ENCODE results near the gene MGP. TPM values are rescaled to one million over a fixed set of nuclear protein-coding genes. Genes with fewer than 3 reads are reported as not detected.
A peak's percentile ranks its signal among the peaks of the same experiment; 100 is the strongest.

Gene MGP
- total and polyA plus RNA-seq, 2 donors (not counting 1 experiment from before 2014, with no cell fraction given), result 0.39 to 0.81 TPM

- no peak for TF ChIP-seq EZH2 (IDR thresholded peaks at IDR 0.05; ENCODE audit: borderline replicate concordance, insufficient read depth, low read depth, low read length, poor library complexity, severe bottlenecking)
- TF ChIP-seq CTCF (IDR thresholded peaks at IDR 0.05), result peak; percentile 77
- DNase-seq (peak; percentile 72), ATAC-seq (ENCODE audit: low read depth) (peak; percentile 81)
- ChIA-PET CTCF (interaction anchor here (0.6 to 7.2 kb wide), 22 partner anchors 10 to 607 kb away, joined by 3 to 192 read pairs (median 4); partner anchors contain the start of genes ERP27, RERG and WBP11), POLR2A (no interaction called here)
- no peaks in the 10 kb centered on the region for H3K79me2 ChIP-seq (ENCODE audit: control insufficient read depth, insufficient read depth, low read length)
- Mint-ChIP-seq H3K27me3 (no peaks in the 10 kb centered on the region), H3K27ac (no peak overlapping the region), H3K9me3 (ENCODE audit: insufficient read depth) (no peaks in the 10 kb centered on the region), H3K4me1 (peaks cover 9% of the 10 kb centered on the region), H3K4me3 (no peak overlapping the region)
- peak overlapping the region; percentile 45 for H3K4me2 ChIP-seq (replicated peaks; ENCODE audit: low read depth, low read length, poor library complexity, severe bottlenecking)
- peak overlapping the region; percentile 72 for H2AFZ ChIP-seq (ENCODE audit: insufficient read depth, low read depth, low read length, poor library complexity, severe bottlenecking)
- no peaks in the 10 kb centered on the region for H3K27me3 ChIP-seq (replicated peaks in 1 of 4; ENCODE audit: control extremely low read depth in 1 of 4, control insufficient read depth in 3 of 4, insufficient read depth in 4 of 4, low read length in 3 of 4)
- H4K20me1 ChIP-seq (ENCODE audit: control insufficient read depth, insufficient read depth, low read length, poor library complexity, severe bottlenecking), result no peaks in the 10 kb centered on the region
- H3K4me1 ChIP-seq (ENCODE audit: control insufficient read depth in 2 of 2, insufficient read depth in 2 of 2, low read length in 2 of 2), result peaks cover 0 to 4% of the 10 kb centered on the region in 2 donors
- intact Hi-C loops (cut with micrococcal nuclease), result loop anchor here (1.0 to 5.0 kb wide), 7 partner anchors 37 to 607 kb away; partner anchors contain the start of gene RERG
- no peak overlapping the region for H3K27ac ChIP-seq (ENCODE audit: low read length in 2 of 2)
- 38% methylated on average over 1 of the region's 3 CpGs for WGBS (ENCODE audit: insufficient coverage)
- H3K4me3 ChIP-seq (ENCODE audit: control extremely low read depth in 1 of 5, extremely low read depth in 1 of 5, insufficient read depth in 1 of 5, low read depth in 2 of 5, low read length in 4 of 5), result no peak overlapping the region
- H3K9me3 ChIP-seq (ENCODE audit: control extremely low read depth in 1 of 3, control insufficient read depth in 2 of 3, insufficient read depth in 1 of 3, low read length in 2 of 3), result no peaks in the 10 kb centered on the region
- H3K9ac ChIP-seq (ENCODE audit: low read length), result no peak overlapping the region
- H3K36me3 ChIP-seq (replicated peaks in 1 of 2; ENCODE audit: control extremely low read depth in 1 of 2, control insufficient read depth in 1 of 2, extremely low read depth in 1 of 2, insufficient read depth in 2 of 2, low read length in 1 of 2), result no peaks in the 10 kb centered on the region
Observed at GRCh38 chr12:14845350-14845750, 40.3 kb downstream of the MGP start.

DNA sequence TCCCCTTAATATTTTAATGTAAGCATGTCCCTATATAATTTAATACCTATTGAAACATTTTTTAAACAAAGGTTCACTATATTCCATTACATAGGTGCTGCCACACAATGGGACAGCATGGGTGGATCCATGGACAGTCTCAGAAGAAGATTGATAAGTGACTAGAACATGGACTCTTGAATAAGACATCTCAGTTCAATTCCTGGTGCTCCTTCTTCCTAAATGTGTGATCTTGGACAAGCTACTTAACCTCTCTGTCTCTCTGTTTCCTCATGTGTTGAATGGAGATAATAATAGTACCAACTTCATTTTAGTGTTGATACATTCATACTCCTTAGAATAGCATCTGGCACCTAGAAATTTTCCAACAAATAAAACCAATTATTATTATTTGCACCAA is 41.3 kb downstream of the MGP start:
- TF ChIP-seq CTCF (IDR thresholded peaks at IDR 0.05), result no peak
- no peak for TF ChIP-seq EZH2 (IDR thresholded peaks at IDR 0.05; ENCODE audit: borderline replicate concordance, insufficient read depth, low read depth, low read length, poor library complexity, severe bottlenecking)
- POLR2A ChIA-PET, result no interaction called here

More for the DNA sequence above, 41.3 kb downstream of the MGP start:
- Histone ChIP-seq H3K27ac (ENCODE audit: low read length in 2 of 2) (no peak overlapping the region), H3K4me2 (replicated peaks; ENCODE audit: low read depth, low read length, poor library complexity, severe bottlenecking) (no peak overlapping the region), H3K36me3 (replicated peaks in 1 of 2; ENCODE audit: control extremely low read depth in 1 of 2, control insufficient read depth in 1 of 2, extremely low read depth in 1 of 2, insufficient read depth in 2 of 2, low read length in 1 of 2) (no peaks in the 10 kb centered on the region), H3K27me3 (replicated peaks in 1 of 4; ENCODE audit: control extremely low read depth in 1 of 4, control insufficient read depth in 3 of 4, insufficient read depth in 4 of 4, low read length in 3 of 4) (no peaks in the 10 kb centered on the region), H4K20me1 (ENCODE audit: control insufficient read depth, insufficient read depth, low read length, poor library complexity, severe bottlenecking) (no peaks in the 10 kb centered on the region), H3K9me3 (ENCODE audit: control extremely low read depth in 1 of 3, control insufficient read depth in 2 of 3, insufficient read depth in 1 of 3, low read length in 2 of 3) (no peaks in the 10 kb centered on the region), H3K4me3 (ENCODE audit: control extremely low read depth in 1 of 5, extremely low read depth in 1 of 5, insufficient read depth in 1 of 5, low read depth in 2 of 5, low read length in 4 of 5) (no peak overlapping the region), H3K79me2 (ENCODE audit: control insufficient read depth, insufficient read depth, low read length) (no peaks in the 10 kb centered on the region), H2AFZ (ENCODE audit: insufficient read depth, low read depth, low read length, poor library complexity, severe bottlenecking) (no peak overlapping the region), H3K4me1 (ENCODE audit: control insufficient read depth in 2 of 2, insufficient read depth in 2 of 2, low read length in 2 of 2) (peaks cover 0 to 4% of the 10 kb centered on the region in 2 donors), H3K9ac (ENCODE audit: low read length) (no peak overlapping the region)
- Mint-ChIP-seq H3K27me3 (peaks cover 4% of the 10 kb centered on the region), H3K4me3 (no peak overlapping the region), H3K27ac (no peak overlapping the region), H3K9me3 (ENCODE audit: insufficient read depth) (no peaks in the 10 kb centered on the region), H3K4me1 (peaks cover 9% of the 10 kb centered on the region)
- no peak for ATAC-seq (ENCODE audit: low read depth)
- DNase-seq, result no peak
- intact Hi-C loops (cut with micrococcal nuclease), result no loop called here
- CTCF ChIA-PET, result interaction anchor here (0.8 to 7.2 kb wide), 8 partner anchors 9 to 425 kb away, joined by 3 to 192 read pairs (median 4); partner anchors contain the start of genes ERP27 and RERG

Data from B cell (primary cell).